Activated T-cell treated with anti-CD3 and anti-CD28 coated beads for 4 hours (primary cell): ENCODE measurements around the gene ATF5.
"Not testable (repeated sequence)": the region's sequence is repeated elsewhere in the genome, so short reads cannot be mapped to it uniquely, and the experiment has no call there.

ENCODE experiments used
- DNase-seq: peaks from one replicate; pipeline ENCODE4 v3.0.0-alpha.2; 2020

The ATF5 gene

GRCh38 chr19:49923055-49924003 lies 5.7 kb upstream of the ATF5 start:
- no peak for DNase-seq

GRCh38 chr19:49924004-49924880 lies 4.8 kb upstream of the ATF5 start:
- DNase-seq, result no peak

GRCh38 chr19:49924881-49925210 lies 4.2 kb upstream of the ATF5 start:
- DNase-seq, result not testable (repeated sequence)

- DNase-seq, result no peak
These were observed 3.5 kb upstream of the ATF5 start for GRCh38 chr19:49925486-49925885.

- no peak for DNase-seq
These were observed 2.5 kb upstream of the ATF5 start for GRCh38 chr19:49926515-49926914.

GRCh38 chr19:49927526-49928264 lies 1.3 kb upstream of the ATF5 start:
- DNase-seq, result no peak

GRCh38 chr19:49929611-49930482 lies 842 bp downstream of the ATF5 start:
- peak; percentile 94 for DNase-seq

- DNase-seq, result no peak
These were observed 1.5 kb downstream of the ATF5 start for GRCh38 chr19:49930483-49931011.

GRCh38 chr19:49931293-49932040 lies 2.5 kb downstream of the ATF5 start:
- no peak for DNase-seq

- DNase-seq, result no peak
These were observed 3.0 kb downstream of the ATF5 start for GRCh38 chr19:49932041-49932451.

GRCh38 chr19:49932731-49933131 lies 3.7 kb downstream of the ATF5 start:
- no peak for DNase-seq

- DNase-seq, result no peak
These were observed 4.6 kb downstream of the ATF5 start for GRCh38 chr19:49933643-49934042.

- no peak for DNase-seq
These were observed 7.5 kb downstream of the ATF5 start for GRCh38 chr19:49936549-49936948.

GRCh38 chr19:49937750-49938381 lies 8.9 kb downstream of the ATF5 start:
- peak; percentile 68 for DNase-seq

- no peak for DNase-seq
These were observed 9.7 kb downstream of the ATF5 start for GRCh38 chr19:49938662-49939061.

- DNase-seq, result no peak
These were observed 10.9 kb downstream of the ATF5 start for GRCh38 chr19:49939721-49940481.

GRCh38 chr19:49940482-49940791 lies 11.4 kb downstream of the ATF5 start:
- no peak for DNase-seq

- not testable (repeated sequence) for DNase-seq
These were observed 15.6 kb downstream of the ATF5 start for GRCh38 chr19:49944567-49944966.

GRCh38 chr19:49946415-49946814 lies 17.4 kb downstream of the ATF5 start:
- no peak for DNase-seq
